GM18526 (cell line): ENCODE measurements around the gene NCEH1.

ENCODE experiments used
- POLR2A ChIP-seq: IDR thresholded peaks from 3 replicates; pipeline ENCODE4 v1.6.1; 2011; ENCODE audit not compliant: insufficient read length; ENCODE audit errors: extremely low read depth

The NCEH1 gene, protein sequence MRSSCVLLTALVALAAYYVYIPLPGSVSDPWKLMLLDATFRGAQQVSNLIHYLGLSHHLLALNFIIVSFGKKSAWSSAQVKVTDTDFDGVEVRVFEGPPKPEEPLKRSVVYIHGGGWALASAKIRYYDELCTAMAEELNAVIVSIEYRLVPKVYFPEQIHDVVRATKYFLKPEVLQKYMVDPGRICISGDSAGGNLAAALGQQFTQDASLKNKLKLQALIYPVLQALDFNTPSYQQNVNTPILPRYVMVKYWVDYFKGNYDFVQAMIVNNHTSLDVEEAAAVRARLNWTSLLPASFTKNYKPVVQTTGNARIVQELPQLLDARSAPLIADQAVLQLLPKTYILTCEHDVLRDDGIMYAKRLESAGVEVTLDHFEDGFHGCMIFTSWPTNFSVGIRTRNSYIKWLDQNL

DNA sequence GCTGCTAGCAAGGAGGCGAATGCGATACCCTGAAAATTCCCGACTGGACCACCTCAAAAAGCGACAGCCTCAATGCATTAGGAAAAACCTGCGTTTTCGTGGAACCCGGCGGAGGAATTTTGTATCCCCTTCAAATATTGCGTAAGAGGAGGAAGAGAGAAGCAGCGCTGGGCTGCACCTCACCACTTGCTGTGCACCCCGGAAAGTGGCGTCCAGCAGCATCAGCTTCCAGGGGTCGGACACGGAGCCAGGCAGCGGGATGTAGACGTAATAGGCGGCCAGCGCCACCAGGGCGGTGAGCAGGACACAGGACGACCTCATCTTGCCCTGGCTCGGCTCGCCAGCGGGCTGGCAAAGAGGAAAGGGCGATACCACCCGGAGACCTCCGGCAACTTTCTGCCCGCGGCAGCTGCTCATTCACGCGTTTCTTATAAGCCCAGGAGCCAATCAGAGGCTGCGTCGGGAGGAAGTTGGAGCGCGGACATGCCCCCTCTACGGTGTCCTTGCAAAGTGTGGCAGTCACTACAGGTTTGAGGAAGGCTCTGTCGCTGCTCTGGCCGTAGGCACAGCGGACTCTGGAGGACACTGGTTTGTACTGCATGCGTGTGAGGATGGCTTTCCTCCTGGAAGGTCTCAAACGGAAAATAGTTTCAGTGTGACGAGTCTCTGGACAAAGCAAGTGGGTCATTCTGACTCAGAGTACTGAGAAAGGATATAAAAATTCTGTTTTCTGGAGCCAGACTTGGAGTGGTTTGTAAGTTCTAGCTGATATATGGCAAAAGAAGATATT is at the start of gene NCEH1:
TSS of gene NCEH1 (minus strand) at position 404 of the 790 bp plus-strand sequence. CDS start at position 321, 83 bp downstream.
- TF ChIP-seq POLR2A, result peak; percentile 91

DNA sequence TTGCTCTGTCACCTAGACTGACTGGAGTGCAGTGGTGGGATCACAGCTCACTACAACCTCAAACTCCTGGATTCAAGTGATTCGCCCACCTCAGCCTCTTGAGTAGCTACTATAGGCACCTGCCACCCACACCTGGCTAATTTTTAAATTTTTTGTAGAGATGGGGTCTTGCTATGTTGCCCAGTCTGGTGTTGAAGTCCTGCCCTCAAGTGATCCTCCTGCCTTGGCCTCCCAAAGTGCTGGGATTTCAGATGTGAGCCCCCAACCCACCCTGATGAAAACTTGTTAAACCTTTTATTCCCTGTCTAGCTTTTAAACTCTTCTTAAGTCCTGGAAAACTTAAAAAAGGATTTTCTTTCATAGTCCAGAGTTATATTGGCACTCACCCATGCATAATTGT is 42.3 kb upstream of the NCEH1 start:
- TF ChIP-seq POLR2A, result no peak

DNA sequence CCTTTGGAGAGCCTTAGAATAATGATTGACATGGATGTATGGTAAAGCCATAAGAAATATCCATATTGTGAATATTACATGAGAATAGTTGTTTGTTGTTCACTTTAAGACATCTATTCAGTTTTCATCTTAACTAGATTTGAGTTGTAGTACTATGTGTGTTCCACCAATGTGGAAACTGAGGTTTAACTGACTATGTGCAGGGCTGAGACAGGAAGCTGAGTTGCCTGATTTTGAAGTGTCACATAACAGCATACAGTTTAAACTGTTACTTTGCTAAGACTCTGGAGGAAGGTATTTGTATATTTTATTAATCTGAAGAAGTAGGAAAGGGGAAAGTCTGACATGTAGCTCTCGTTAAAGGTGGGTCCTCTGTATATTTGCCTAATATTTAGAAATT is 41.8 kb upstream of the NCEH1 start:
- TF ChIP-seq POLR2A, result no peak

DNA sequence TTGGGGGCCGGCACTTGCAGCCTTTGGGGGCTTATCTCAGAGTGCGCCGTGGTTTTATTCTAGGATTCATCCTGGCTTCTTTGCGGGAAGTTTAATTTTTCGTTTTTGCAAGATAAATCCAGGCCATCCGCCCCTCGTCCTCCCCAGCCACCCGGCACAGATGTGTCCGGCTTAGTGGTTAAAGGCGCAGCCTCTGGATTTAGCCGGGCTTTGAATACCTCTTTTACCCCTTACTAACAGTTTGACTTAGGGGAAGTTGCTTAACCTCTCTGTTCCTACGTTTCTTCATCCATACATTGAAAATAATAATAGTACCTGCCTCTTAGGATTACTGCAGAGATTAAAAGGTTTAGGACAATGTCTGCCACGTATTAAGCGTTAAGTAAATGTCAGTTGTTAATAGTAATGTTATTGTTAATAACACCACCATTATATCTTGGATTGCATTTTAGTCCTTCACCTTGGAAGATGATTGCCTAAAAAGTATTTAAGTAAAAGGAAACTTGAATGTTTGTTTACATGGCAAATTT is 40.4 kb upstream of the NCEH1 start:
- no peak for TF ChIP-seq POLR2A

DNA sequence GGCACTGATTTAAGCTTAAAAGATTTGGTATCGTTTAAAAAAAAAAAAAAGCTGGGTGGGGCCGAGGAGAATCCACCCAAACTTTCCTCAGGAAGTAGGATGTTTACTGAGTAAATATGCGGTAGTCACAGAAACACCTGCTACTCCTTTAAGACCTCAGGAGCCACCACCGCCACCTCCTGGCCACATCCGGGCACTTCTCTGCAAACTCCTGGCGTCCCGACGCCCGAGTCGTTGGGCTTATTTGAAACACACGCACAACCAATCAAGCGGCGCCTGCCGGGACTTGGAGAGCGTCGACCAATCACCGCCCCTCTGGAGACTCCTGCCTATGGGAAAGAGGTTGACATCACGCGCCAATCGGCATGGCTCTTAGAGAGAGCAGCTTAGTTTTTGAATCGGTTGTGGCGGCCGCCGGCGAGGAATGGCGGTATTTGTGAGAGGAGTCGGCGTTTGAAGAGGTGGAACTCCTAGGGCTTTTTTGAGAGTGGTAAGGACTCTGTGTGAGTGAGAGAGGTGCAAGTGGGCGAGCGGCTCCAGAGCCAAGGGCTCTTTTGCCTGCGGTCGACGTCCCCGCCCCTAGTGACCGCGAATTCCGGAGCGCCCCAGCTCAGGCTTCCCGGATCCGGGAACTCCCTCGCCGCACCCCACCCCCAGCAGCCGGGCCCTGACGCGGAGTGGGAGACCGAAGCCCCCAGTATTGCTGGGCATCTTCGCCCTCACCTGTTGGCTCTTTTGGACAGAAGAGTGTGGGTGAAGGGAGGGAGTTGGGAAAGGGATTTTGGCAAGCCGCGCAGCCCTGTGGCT is 39.7 kb upstream of the NCEH1 start, which contains the start of gene ECT2:
TSS of gene ECT2 (plus strand) at position 359 of the 807 bp plus-strand sequence. CDS start 3,805 bp downstream, outside the sequence.
- peak; percentile 59 for TF ChIP-seq POLR2A

DNA sequence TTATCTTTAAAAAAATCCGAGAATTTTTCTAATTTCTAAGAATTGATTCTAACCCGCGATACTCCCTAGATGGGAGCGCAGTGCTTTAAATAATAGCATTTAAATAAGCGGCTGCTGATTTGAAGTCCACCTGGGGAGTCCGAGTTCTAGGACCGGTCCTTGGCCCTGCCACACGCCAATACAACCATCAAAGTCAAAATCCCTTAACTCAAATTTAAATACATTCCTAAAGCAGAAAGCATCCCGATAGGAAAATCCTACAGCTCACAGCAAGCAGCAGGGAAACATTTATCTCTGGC is 39.2 kb upstream of the NCEH1 start:
- no peak for TF ChIP-seq POLR2A

DNA sequence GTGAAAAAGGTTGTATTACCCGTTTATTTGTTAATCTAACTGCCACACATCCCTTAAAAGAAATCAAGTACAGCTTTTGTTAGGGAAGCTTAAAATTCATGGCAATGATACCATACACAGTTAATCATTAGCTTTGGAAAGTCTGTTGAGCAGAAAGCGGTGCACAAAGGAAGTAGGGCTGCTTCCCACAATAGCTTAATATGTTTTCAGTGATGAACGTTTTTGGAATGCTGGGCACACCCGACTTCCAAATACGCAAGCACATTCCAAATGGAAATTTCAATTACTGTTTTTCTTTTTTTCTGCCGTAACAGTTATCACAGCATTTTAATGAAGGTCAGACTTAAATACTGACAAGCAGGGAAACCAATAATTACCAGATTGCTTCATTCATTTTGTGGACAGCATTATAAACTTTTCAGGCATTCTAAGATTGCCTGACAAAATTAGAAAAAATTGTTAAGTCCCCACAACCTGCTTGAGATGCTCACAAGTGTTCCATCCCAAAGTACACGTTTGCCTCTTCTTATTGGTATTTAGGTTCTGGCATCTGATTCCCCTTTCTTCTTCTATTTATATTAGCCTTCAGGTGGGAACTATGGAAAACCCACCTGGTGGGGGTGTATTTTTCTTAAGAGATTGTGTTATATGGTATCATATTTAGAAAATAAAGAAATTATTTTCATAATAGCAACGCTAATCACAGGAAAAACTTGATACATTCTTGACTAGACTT is 38.5 kb upstream of the NCEH1 start:
- TF ChIP-seq POLR2A, result no peak

DNA sequence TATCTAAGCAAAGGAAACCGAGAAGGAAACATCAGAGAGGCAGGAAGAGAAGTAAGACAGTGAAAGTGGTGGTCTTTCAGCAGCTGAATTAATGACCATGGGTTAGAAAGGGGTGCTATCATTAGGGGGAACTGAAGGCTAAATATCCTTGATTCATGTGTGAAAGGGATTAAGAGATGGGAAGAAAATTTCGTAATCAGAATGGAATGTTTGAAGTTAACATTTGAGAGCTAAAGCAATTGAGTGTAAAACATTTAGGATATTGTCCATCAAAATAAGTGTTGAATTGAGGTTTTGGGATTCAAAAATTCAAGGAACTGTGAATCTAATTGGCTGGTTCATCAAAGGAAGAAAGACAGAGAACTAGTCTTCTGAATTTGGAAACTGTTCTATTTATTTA is 35.6 kb upstream of the NCEH1 start:
- no peak for TF ChIP-seq POLR2A

DNA sequence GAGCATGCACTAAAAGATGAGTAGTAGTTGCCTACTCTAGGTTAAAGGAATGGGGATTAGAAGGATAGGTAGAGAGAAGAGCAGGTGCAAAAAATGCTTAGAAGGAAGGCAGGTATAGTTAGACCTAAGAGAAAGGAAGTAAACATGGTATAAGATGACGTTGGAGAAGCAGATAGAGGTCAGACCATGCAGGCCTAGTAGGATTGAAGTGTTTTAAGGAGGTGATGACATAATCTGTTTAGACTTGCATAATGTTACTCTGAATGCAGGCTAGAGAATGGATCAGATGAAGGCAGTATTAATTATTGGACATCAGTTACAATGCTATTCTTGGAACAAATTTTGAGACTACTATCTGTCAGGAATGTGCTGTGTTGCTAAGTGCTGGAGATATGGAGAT is 28.6 kb upstream of the NCEH1 start:
- TF ChIP-seq POLR2A, result no peak

DNA sequence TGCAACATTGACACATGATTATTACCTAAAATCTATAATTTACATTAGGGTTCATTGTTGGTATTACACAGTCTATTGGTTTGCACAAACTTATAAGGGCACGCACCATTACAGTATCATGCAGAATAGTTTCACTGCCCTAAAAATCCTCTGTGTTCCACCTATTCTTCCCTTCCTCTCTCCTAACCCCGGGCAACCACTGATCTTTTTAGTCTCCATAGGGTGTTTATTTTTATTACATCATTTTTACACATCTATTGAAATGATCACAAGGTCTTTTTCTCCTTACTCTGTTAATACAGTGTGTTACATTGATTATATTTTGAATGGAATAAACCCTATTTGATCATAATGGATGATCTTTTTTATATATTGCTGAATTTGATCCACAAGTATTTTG is 24.1 kb upstream of the NCEH1 start:
- TF ChIP-seq POLR2A, result no peak

DNA sequence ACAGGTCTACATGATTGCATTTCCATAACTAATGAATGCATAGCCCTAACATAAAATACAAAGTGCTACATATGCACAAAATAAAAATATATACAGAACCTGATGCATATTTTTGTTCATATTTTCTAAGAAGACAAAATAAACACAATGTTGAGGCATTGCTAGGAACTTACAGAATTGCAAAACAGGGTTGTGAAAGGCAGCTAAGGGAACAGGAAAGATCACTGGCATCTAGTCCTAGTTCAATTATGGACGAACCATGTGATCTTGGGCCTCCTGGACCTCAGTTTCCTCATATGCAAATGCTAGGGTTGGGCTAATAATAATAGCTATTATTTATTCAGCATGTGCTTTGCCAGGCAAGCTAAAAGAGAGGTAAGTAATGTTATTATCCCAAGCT is 15.5 kb upstream of the NCEH1 start:
- no peak for TF ChIP-seq POLR2A

DNA sequence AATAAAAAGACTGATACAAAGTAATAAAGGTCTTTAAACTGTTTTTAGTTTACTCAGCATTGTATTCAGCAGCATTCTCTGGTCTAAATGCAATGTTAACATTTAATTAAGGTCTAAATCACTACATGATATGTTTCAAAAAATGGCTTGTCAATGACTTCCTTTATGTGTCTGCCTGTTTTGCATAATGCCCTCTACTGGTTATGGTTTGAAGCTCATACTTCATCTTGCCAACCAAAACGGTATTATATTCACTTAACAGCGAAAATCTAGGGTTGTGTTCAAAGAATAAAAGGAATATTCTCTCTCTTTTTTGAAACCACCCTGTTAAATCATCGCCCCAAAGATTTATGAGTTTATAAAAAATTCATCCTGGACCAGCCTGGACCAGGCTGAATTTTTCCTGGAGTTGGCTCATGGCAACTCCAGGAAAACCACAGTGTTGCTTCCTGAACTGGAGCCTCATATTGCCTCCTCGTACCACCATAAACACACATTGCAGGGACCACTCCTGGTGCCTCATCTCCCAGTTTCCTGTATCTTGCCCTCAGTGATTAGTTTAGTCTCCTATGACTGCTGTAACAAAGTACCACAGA is 6.7 kb upstream of the NCEH1 start:
- TF ChIP-seq POLR2A, result no peak

DNA sequence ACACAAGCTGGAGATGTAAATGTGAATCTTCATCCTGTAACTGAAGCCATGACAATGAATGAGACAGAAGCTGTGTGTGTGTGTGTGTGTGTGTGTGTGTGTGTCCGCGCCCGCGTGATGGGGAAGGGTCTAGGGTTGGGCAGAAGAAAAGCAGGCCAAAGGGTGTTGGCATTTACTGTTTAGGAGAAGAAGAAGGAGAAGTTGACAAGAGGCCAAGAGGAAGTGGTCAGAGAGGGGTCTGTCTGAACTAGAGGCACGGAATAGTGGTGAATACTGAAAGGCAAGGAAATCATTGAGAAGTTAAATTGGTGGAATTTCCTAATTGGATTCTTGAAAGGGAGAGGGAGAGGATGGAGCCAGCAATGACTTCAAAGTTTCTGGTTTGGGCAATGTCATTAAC is 5.6 kb upstream of the NCEH1 start:
- no peak for TF ChIP-seq POLR2A

DNA sequence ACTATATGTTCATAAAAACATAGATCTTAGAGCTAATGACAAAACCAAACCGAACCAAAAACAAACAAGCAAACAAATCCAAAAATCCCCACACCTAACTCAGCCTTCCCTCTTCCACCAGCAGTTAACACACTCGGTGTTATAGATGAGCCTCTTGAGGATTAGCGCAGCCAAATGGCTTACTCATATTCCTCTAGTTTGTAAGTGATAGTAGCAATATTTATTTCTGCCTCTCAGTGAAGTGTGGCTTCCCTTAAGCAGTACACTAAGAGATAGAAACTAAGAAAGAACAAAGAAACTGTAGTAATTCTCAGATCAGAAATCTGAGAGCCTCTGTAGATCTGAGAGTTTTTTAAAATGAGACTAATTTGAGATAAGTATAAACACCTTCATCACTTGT is 2.4 kb upstream of the NCEH1 start:
- no peak for TF ChIP-seq POLR2A
